GM12878 (cell line): Measurements from ENCODE around the gene HIC1. TPM values are rescaled to one million over a fixed set of nuclear protein-coding genes. Genes with fewer than 3 reads are reported as not detected.

Source experiments
- ATF7 ChIP-seq: fragments of 450-650 bp; IDR thresholded peaks from 2 replicates; pipeline ENCODE4 v1.6.1; 2016; ENCODE audit warnings: low read depth, mild to moderate bottlenecking
- BMI1 ChIP-seq: fragments of 450-650 bp; IDR thresholded peaks from 2 replicates; pipeline ENCODE4 v1.6.1; 2016; ENCODE audit warnings: mild to moderate bottlenecking, moderate library complexity, borderline replicate concordance
- CHD1 ChIP-seq: IDR thresholded peaks from 2 replicates; pipeline ENCODE4 v1.6.1; 2012; ENCODE audit warnings: low read depth, low read length, improper control_type of control experiment
- CHD2 ChIP-seq: IDR thresholded peaks from 2 replicates; pipeline ENCODE4 v1.6.1; 2011; ENCODE audit warnings: low read depth, low read length, improper control_type of control experiment, borderline replicate concordance
- EGR1 ChIP-seq, 2 experiments: IDR thresholded peaks; 1 replicate in 1 of 2; 2 replicates in 1 of 2; pipeline ENCODE4 v1.6.1; 2011 to 2012; ENCODE audit warnings: low read depth in 2 of 2, low read length in 2 of 2, borderline replicate concordance in 1 of 2, mild to moderate bottlenecking in 1 of 2, moderate library complexity in 1 of 2
- JUNB ChIP-seq: IDR thresholded peaks from 2 replicates; pipeline ENCODE4 v1.6.1; 2016; ENCODE audit warnings: antibody characterized with exemption, mild to moderate bottlenecking
- MTA3 ChIP-seq: IDR thresholded peaks from 2 replicates; pipeline ENCODE4 v1.6.1; 2012; ENCODE audit warnings: low read length, inconsistent platforms, borderline replicate concordance
- NFYB ChIP-seq: IDR thresholded peaks from 2 replicates; pipeline ENCODE4 v1.6.1; 2011; ENCODE audit warnings: low read depth, mild to moderate bottlenecking, low read length, improper control_type of control experiment, moderate library complexity; ENCODE audit not compliant: insufficient read depth
- NR2C2 ChIP-seq: IDR thresholded peaks from 2 replicates; pipeline ENCODE4 v1.6.1; 2011; ENCODE audit warnings: borderline replicate concordance, low read depth; ENCODE audit not compliant: control insufficient read depth, insufficient read length
- PAX5 ChIP-seq: IDR thresholded peaks from 2 replicates; pipeline ENCODE4 v1.6.1; 2011; ENCODE audit warnings: low read depth, low read length, borderline replicate concordance
- POLR2AphosphoS5 ChIP-seq: IDR thresholded peaks from 2 replicates; pipeline ENCODE4 v1.6.1; 2011; ENCODE audit warnings: mild to moderate bottlenecking, low read length, inconsistent platforms
- SP1 ChIP-seq: IDR thresholded peaks from one replicate; pipeline ENCODE4 v1.6.1; 2011; ENCODE audit warnings: low read depth, low read length
- STAT1 ChIP-seq: fragments of 450-650 bp; conservative IDR thresholded peaks from 2 replicates; pipeline ENCODE4 v1.6.1; 2014; ENCODE audit warnings: antibody characterized with exemption, mild to moderate bottlenecking
- YBX1 ChIP-seq: fragments of 450-650 bp; IDR thresholded peaks from 2 replicates; pipeline ENCODE4 v1.6.1; 2016; ENCODE audit warnings: antibody characterized with exemption
- ZNF207 ChIP-seq: fragments of 450-650 bp; IDR thresholded peaks from 2 replicates; pipeline ENCODE4 v1.6.1; 2014; ENCODE audit warnings: antibody characterized with exemption, mild to moderate bottlenecking, borderline replicate concordance
- ZZZ3 ChIP-seq: IDR thresholded peaks from 2 replicates; pipeline ENCODE4 v1.6.1; 2011; ENCODE audit warnings: low read depth; ENCODE audit not compliant: control insufficient read depth, insufficient read length
- polyA plus RNA-seq, 11 experiments: library from polyadenylated mRNA; depleted of rRNA in 4 of 11; unstranded in 6 of 11; stranded (reverse) in 5 of 11; fragments of >200 nt; fragmentation: Nextera tagmentation in 4 of 11; fragmentation: Illumina TruSeq in 1 of 11; extraction: Ambion mirVana in 4 of 11; extraction: Trizol in 1 of 11; gene quantifications; 1 replicate in 1 of 11; 2 replicates in 10 of 11; pipeline versions ENCODE4 v1.2.1 to v1.2.3, GENCODE V29; 2011 to 2016; ENCODE audit warnings: inconsistent platforms in 2 of 11, missing spikeins in 2 of 11, low read depth in 1 of 11
- total RNA-seq, 4 experiments: library from RNA; depleted of rRNA in 3 of 4; stranded (reverse); fragments of >200 nt in 3 of 4; fragmentation: Illumina TruSeq in 1 of 4; extraction: Trizol in 1 of 4; gene quantifications; 2 replicates each; pipeline versions ENCODE4 v1.2.1 to v1.2.3, GENCODE V29; 2013 to 2021
- TF ChIP-seq, protein P1 (sequence below): fragments of 450-650 bp; IDR thresholded peaks from 2 replicates; pipeline ENCODE4 v1.6.1; 2017; ENCODE audit warnings: antibody characterized with exemption, mild to moderate bottlenecking, moderate library complexity
- TF ChIP-seq, protein P2 (sequence below): fragments of 450-650 bp; IDR thresholded peaks from 2 replicates; pipeline ENCODE4 v1.6.1; 2018; ENCODE audit warnings: mild to moderate bottlenecking, low read depth, moderate library complexity; ENCODE audit not compliant: partially characterized antibody
- TF ChIP-seq, protein P3 (sequence below): fragments of 450-650 bp; IDR thresholded peaks from 2 replicates; pipeline ENCODE4 v1.6.1; 2017; ENCODE audit warnings: mild to moderate bottlenecking, low read depth, inconsistent platforms; ENCODE audit not compliant: poor library complexity, severe bottlenecking
- TF ChIP-seq, protein P4 (sequence below): IDR thresholded peaks from 2 replicates; pipeline ENCODE4 v1.6.1; 2011; ENCODE audit warnings: mild to moderate bottlenecking, low read depth, low read length, moderate library complexity; ENCODE audit not compliant: insufficient replicate concordance

The HIC1 gene
- total and polyA plus RNA-seq, 10 of the 15 experiments (the other 5 are each of a cell fraction or from before 2014, with no cell fraction given), result 0.11 to 61.1 (median 4.9) TPM

DNA sequence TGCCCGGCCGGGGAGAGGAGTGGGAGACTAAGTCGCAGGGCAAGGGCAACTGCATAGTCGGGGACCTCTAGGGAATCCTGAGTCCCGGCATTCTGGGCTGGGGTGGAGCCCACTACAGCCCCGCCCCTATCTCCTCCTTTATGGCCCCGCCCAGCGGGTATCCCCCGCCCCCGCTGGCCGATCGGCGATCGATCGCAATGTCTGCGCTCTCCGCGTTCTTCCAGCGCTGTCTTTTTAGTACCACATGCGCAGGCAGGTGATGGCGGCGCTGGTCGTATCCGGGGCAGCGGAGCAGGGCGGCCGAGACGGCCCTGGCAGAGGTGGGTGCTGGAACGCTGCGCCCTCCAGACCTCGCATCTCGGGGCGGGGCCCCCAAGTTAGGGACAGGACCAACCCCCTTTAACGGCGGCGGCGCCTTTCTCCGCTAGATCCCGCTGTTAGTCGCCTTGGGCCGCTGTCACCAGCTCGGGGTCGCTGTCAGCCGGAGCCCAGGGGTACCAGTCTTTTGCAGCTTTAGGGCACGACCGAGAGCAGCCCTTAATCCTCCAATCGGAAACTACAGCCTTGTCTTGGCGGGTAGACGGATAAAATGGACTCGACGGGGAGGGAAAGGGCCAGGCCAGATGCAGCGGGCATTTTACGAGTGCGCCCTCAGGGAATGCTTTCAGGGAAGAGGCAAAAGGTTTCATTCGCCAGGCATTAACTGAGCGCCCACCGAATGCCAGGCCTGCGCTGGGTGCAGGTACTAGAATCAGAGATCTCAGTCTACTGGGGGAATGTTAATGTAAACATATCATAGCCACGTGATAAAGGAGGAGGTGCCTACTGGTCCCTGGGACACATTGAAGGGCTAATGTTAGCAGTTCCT is 24.8 kb upstream of the HIC1 start, which contains the start of gene DPH1 (continued):
- TF ChIP-seq, protein P1, sequence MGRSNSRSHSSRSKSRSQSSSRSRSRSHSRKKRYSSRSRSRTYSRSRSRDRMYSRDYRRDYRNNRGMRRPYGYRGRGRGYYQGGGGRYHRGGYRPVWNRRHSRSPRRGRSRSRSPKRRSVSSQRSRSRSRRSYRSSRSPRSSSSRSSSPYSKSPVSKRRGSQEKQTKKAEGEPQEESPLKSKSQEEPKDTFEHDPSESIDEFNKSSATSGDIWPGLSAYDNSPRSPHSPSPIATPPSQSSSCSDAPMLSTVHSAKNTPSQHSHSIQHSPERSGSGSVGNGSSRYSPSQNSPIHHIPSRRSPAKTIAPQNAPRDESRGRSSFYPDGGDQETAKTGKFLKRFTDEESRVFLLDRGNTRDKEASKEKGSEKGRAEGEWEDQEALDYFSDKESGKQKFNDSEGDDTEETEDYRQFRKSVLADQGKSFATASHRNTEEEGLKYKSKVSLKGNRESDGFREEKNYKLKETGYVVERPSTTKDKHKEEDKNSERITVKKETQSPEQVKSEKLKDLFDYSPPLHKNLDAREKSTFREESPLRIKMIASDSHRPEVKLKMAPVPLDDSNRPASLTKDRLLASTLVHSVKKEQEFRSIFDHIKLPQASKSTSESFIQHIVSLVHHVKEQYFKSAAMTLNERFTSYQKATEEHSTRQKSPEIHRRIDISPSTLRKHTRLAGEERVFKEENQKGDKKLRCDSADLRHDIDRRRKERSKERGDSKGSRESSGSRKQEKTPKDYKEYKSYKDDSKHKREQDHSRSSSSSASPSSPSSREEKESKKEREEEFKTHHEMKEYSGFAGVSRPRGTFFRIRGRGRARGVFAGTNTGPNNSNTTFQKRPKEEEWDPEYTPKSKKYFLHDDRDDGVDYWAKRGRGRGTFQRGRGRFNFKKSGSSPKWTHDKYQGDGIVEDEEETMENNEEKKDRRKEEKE, result no peak
- TF ChIP-seq, protein P2, sequence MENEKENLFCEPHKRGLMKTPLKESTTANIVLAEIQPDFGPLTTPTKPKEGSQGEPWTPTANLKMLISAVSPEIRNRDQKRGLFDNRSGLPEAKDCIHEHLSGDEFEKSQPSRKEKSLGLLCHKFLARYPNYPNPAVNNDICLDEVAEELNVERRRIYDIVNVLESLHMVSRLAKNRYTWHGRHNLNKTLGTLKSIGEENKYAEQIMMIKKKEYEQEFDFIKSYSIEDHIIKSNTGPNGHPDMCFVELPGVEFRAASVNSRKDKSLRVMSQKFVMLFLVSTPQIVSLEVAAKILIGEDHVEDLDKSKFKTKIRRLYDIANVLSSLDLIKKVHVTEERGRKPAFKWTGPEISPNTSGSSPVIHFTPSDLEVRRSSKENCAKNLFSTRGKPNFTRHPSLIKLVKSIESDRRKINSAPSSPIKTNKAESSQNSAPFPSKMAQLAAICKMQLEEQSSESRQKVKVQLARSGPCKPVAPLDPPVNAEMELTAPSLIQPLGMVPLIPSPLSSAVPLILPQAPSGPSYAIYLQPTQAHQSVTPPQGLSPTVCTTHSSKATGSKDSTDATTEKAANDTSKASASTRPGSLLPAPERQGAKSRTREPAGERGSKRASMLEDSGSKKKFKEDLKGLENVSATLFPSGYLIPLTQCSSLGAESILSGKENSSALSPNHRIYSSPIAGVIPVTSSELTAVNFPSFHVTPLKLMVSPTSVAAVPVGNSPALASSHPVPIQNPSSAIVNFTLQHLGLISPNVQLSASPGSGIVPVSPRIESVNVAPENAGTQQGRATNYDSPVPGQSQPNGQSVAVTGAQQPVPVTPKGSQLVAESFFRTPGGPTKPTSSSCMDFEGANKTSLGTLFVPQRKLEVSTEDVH, result no peak
- TF ChIP-seq STAT1 (no peak), EGR1 (IDR thresholded peaks at IDR 0.05; ENCODE audit: borderline replicate concordance in 1 of 2, low read depth in 2 of 2, low read length in 2 of 2) (peak; percentile 77 to 100), BMI1 (no peak), ZZZ3 (no peak), ATF7 (no peak; the same call in 1 of the 2 replicates), POLR2AphosphoS5 (peak; percentile 31; the same call in 1 of the 2 replicates), SP1 (peak; percentile 89), CHD1 (no peak), JUNB (no peak), PAX5 (peak; percentile 60; the same call in 1 of the 2 replicates), NFYB (0 out of 2 replicates have a peak, but pooled peaks have one; percentile 19), YBX1 (no peak), MTA3 (no peak), ZNF207 (0 out of 2 replicates have a peak, but pooled peaks have one; percentile 76), CHD2 (peak; percentile 74; the same call in 1 of the 2 replicates), NR2C2 (peak; percentile 97)
- TF ChIP-seq, protein P3, sequence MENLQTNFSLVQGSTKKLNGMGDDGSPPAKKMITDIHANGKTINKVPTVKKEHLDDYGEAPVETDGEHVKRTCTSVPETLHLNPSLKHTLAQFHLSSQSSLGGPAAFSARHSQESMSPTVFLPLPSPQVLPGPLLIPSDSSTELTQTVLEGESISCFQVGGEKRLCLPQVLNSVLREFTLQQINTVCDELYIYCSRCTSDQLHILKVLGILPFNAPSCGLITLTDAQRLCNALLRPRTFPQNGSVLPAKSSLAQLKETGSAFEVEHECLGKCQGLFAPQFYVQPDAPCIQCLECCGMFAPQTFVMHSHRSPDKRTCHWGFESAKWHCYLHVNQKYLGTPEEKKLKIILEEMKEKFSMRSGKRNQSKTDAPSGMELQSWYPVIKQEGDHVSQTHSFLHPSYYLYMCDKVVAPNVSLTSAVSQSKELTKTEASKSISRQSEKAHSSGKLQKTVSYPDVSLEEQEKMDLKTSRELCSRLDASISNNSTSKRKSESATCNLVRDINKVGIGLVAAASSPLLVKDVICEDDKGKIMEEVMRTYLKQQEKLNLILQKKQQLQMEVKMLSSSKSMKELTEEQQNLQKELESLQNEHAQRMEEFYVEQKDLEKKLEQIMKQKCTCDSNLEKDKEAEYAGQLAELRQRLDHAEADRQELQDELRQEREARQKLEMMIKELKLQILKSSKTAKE, result no peak
- TF ChIP-seq, protein P4, sequence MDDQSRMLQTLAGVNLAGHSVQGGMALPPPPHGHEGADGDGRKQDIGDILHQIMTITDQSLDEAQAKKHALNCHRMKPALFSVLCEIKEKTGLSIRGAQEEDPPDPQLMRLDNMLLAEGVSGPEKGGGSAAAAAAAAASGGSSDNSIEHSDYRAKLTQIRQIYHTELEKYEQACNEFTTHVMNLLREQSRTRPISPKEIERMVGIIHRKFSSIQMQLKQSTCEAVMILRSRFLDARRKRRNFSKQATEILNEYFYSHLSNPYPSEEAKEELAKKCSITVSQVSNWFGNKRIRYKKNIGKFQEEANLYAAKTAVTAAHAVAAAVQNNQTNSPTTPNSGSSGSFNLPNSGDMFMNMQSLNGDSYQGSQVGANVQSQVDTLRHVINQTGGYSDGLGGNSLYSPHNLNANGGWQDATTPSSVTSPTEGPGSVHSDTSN, result peak; percentile 49
